SK-N-SH (cell line): Measurements from ENCODE around the gene PCP4.

Experiments
- CTCF ChIP-seq: fragments of 200-600 bp; sonication (generic); IDR thresholded peaks from 2 replicates; pipeline ENCODE4 v1.6.1; 2017; ENCODE audit warnings: antibody characterized with exemption, mild to moderate bottlenecking, moderate library complexity
- JUND ChIP-seq: IDR thresholded peaks from 2 replicates; pipeline ENCODE4 v1.4.0; 2012
- MAX ChIP-seq: IDR thresholded peaks from 2 replicates; pipeline ENCODE4 v1.4.0; 2012; ENCODE audit warnings: low read depth
- PBX3 ChIP-seq: IDR thresholded peaks from 2 replicates; pipeline ENCODE4; 2012
- REST ChIP-seq: IDR thresholded peaks from 2 replicates; pipeline ENCODE4 v1.6.1; 2012; ENCODE audit warnings: mild to moderate bottlenecking, low read depth, low read length, moderate library complexity
- SIN3A ChIP-seq: IDR thresholded peaks from 2 replicates; pipeline ENCODE4 v1.6.1; 2012; ENCODE audit warnings: low read depth, mild to moderate bottlenecking, low read length, moderate library complexity, borderline replicate concordance
- TCF12 ChIP-seq: IDR thresholded peaks from 2 replicates; pipeline ENCODE4 v1.4.0; 2012
- ZBTB33 ChIP-seq: IDR thresholded peaks from 2 replicates; pipeline ENCODE4 v1.4.0; 2012; ENCODE audit warnings: low read depth, borderline replicate concordance

- TF ChIP-seq PBX3 (no peak), CTCF (no peak), REST (no peak), JUND (no peak), TCF12 (no peak), SIN3A (no peak), ZBTB33 (no peak), MAX (no peak)
These were observed 23.8 kb upstream of the PCP4 start for GRCh38 chr21:39843483-39843882.
